Spleen (tissue), 13 donors: ENCODE measurements around the gene MYD88. TPM values are rescaled to one million over a fixed set of nuclear protein-coding genes. Genes with fewer than 3 reads are reported as not detected.

ENCODE experiments used
- DNase-seq: peaks from one replicate; pipeline ENCODE4 v3.0.0-alpha.2; 2020
- H3K27ac ChIP-seq, 8 donors: fragments of 200-600 bp; sonication (generic) in 7 of 8; 1 replicate in 4 of 8; 2 replicates in 4 of 8; pipeline versions ENCODE4 v1.5.0 to v1.8.0; 2016 to 2021; ENCODE audit warnings: inconsistent platforms in 4 of 8, mild to moderate bottlenecking in 4 of 8, moderate library complexity in 1 of 8
- H3K27me3 ChIP-seq, 7 donors: fragments of 200-600 bp; sonication (generic) in 6 of 7; replicated peaks in 1 of 7; 1 replicate in 4 of 7; 2 replicates in 3 of 7; pipeline versions ENCODE4 v1.5.0 to v1.8.0; 2016 to 2021; ENCODE audit warnings: inconsistent platforms in 3 of 7, mild to moderate bottlenecking in 1 of 7
- H3K36me3 ChIP-seq, 6 donors: fragments of 200-600 bp; sonication (generic) in 5 of 6; 1 replicate in 4 of 6; 2 replicates in 2 of 6; pipeline versions ENCODE4 v1.5.0 to v1.8.0; 2016 to 2021; ENCODE audit warnings: inconsistent platforms in 2 of 6
- H3K4me1 ChIP-seq, 6 donors: fragments of 200-600 bp; sonication (generic) in 5 of 6; 1 replicate in 3 of 6; 2 replicates in 3 of 6; pipeline versions ENCODE4 v1.5.0 to v1.8.0; 2016 to 2021; ENCODE audit warnings: inconsistent platforms in 3 of 6
- H3K4me3 ChIP-seq, 8 donors: fragments of 200-600 bp; sonication (generic) in 7 of 8; 1 replicate in 4 of 8; 2 replicates in 4 of 8; pipeline versions ENCODE4 v1.5.0 to v1.8.0; 2016 to 2021; ENCODE audit warnings: inconsistent platforms in 4 of 8, mild to moderate bottlenecking in 4 of 8, moderate library complexity in 2 of 8
- H3K9me3 ChIP-seq, 8 donors: fragments of 200-600 bp; sonication (generic) in 7 of 8; 1 replicate in 4 of 8; 2 replicates in 4 of 8; pipeline versions ENCODE4 v1.5.0 to v1.8.0; 2016 to 2021; ENCODE audit warnings: inconsistent platforms in 4 of 8
- CTCF ChIP-seq, 11 experiments: fragments of 200-600 bp in 7 of 11; fragments of 450-650 bp in 4 of 11; sonication (generic) in 4 of 11; IDR thresholded peaks in 8 of 11; conservative IDR thresholded peaks in 3 of 11; 1 replicate in 7 of 11; 2 replicates in 4 of 11; pipeline versions ENCODE4 v1.4.0 to v1.8.0; 2016 to 2021; ENCODE audit warnings: antibody characterized with exemption in 11 of 11, inconsistent platforms in 4 of 11, mild to moderate bottlenecking in 1 of 11
- POLR2A ChIP-seq, 3 donors: fragments of 450-650 bp; IDR thresholded peaks; one replicate each; pipeline ENCODE4 v1.5.1; 2017; ENCODE audit warnings: antibody characterized with exemption in 3 of 3, mild to moderate bottlenecking in 1 of 3
- POLR2AphosphoS5 ChIP-seq, 3 donors: sonication (generic); formaldehyde crosslinking; IDR thresholded peaks; one replicate each; pipeline ENCODE4 v1.5.1; 2017; ENCODE audit warnings: antibody characterized with exemption in 3 of 3
- WGBS, 5 donors: extraction: QIAGEN DNeasy Blood & Tissue Kit in 3 of 5; methylation state at CpG; one replicate each; pipeline versions ENCODE4 v1.1.5 to v1.1.7; 2013 to 2018; 5-methylcytosine and 5-hydroxymethylcytosine counted together
- intact Hi-C: fragments of 100-400 bp; cut with DNase I; formaldehyde crosslinking; loops from one replicate; pipeline ENCODE4 v1.15.0; 2023; ENCODE audit warnings: low total_unique reads
- long read RNA-seq, 2 donors: transcript quantifications; one replicate each; lab custom pipeline, GENCODE V29; 2026
- polyA plus RNA-seq, 3 donors: library from polyadenylated mRNA; stranded (reverse); fragments of 200-250 nt; gene quantifications; one replicate each; pipeline ENCODE4 v1.2.1, GENCODE V29; 2013
- total RNA-seq, 7 donors: library from RNA; depleted of rRNA in 3 of 7; stranded (reverse); fragments of >200 nt in 3 of 7; fragmentation: NEBNext Ultra II Directional in 4 of 7; extraction: Animal tissue kit (Norgen Biotek cat#: 25700) in 4 of 7; gene quantifications; one replicate each; pipeline versions ENCODE4 v1.1.0 to v1.2.1, GENCODE V29; 2016 to 2021
- donor health status: healthy with polysubstance abuse.
- donor health status: DM: no; HTN: no; CAD: no; lungs with moderate emphysema.
- donor health status: DM: no; HTN: no; CAD: no.
- donor health status: Bipolar disorder and iron deficiency.
- donor health status: healthy.
- donor health status: DM: no; HTN: no; CAD: no.
- donor health status: DM: yes; HTN: yes; CAD: no.

MYD88 gene
- total RNA-seq: 100 to 1,000 TPM in 2 of 7 donors, 10 to 100 TPM in 5; 69.8 to 146 (median 90.9) TPM
- polyA plus RNA-seq: 10 to 100 TPM; 38.8 to 53.3 (median 41.1) TPM
- long read RNA-seq, donor 1, transcript MYD88-201 (5 exons, 2,850 nt): major isoform, 30 of 61 reads
- long read RNA-seq, donor 1, partial matches to known transcripts: 28 of 61 reads
- long read RNA-seq, donor 1, other reads (novel, unspliced or antisense): 0 of 61 reads
- long read RNA-seq, donor 2, transcript MYD88-201 (5 exons, 2,850 nt): major isoform, 14 of 39 reads
- long read RNA-seq, donor 2, partial matches to known transcripts: 24 of 39 reads
- long read RNA-seq, donor 2, other reads (novel, unspliced or antisense): 0 of 39 reads

DNA sequence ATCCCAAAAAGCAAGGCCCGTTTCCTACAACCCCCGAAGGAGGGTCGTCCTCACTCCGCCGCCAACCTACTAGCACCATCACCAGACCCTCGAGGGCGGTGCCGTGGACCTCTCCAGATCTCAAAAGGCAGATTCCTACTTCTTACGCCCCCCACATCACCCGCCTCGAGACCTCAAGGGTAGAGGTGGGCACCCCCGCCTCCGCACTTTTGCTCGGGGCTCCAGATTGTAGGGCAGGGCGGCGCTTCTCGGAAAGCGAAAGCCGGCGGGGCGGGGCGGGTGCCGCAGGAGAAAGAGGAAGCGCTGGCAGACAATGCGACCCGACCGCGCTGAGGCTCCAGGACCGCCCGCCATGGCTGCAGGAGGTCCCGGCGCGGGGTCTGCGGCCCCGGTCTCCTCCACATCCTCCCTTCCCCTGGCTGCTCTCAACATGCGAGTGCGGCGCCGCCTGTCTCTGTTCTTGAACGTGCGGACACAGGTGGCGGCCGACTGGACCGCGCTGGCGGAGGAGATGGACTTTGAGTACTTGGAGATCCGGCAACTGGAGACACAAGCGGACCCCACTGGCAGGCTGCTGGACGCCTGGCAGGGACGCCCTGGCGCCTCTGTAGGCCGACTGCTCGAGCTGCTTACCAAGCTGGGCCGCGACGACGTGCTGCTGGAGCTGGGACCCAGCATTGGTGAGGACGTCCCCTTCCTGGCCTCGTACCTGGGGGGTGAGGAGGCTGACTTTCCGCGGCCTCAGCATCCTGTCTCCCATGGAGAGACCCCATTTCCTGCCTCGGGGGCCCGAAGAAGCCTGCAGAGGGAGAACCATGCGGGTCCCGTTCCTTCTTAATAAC lies at the start of gene MYD88:
Gene MYD88, plus strand, starts transcription at position 313 of the 842 bp plus-strand sequence. Its CDS starts 40 bp downstream, at position 353.
- peak; percentile 99 for DNase-seq
- H3K36me3 ChIP-seq: peaks cover under 1 to 51% (median 40%) of the 10 kb centered on the region in 6 donors
- H3K9me3 ChIP-seq: no peaks in the 10 kb centered on the region
- peak; percentile 83 to 94 (median 91) for TF ChIP-seq POLR2AphosphoS5 (IDR thresholded peaks at IDR 0.05)
- TF ChIP-seq CTCF (IDR thresholded peaks at IDR 0.05 in 8 of 11, conservative IDR thresholded peaks at IDR 0.05 in 3 of 11): no peak
- TF ChIP-seq POLR2A (IDR thresholded peaks at IDR 0.05): peak in 2 of 3 donors; percentile 8 to 68
- peaks cover 30 to 85% (median 56%) of the 10 kb centered on the region in 6 donors for H3K4me1 ChIP-seq
- peak within 1 kb of the TSS; percentile 92 to 97 (median 96) for H3K27ac ChIP-seq
- WGBS, 5 donors: 0 to 1% (median 1%) methylated on average over 50 to 65 of the region's 65 CpGs
- no peaks in the 10 kb centered on the region for H3K27me3 ChIP-seq
- intact Hi-C loops: no loop called here
- peak within 1 kb of the TSS; percentile 82 to 99 (median 96) for H3K4me3 ChIP-seq

DNA sequence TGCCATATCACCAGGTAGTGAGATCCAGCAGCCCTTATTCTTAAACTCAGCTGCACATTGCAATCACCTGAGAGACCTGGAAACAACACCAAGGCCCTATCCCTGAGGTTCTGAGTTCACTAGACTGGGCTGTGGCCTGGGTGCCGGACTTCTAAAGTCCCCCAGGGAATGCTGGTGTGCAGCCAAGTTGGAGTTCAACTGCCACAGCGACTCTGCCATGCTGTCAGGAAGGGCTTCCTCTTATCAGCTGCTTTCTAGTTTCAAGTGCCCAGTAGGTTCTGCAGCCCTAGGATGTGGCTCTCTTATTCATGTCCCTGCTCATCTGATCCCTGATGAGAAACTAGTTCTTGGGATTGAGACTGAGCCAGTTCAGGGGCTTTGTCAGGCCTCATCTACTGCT lies 49.3 kb upstream of the MYD88 start:
- TF ChIP-seq CTCF (IDR thresholded peaks at IDR 0.05 in 8 of 11, conservative IDR thresholded peaks at IDR 0.05 in 3 of 11) (no peak), POLR2AphosphoS5 (IDR thresholded peaks at IDR 0.05) (no peak), POLR2A (IDR thresholded peaks at IDR 0.05) (no peak)
- no peaks in the 10 kb centered on the region for H3K27me3 ChIP-seq
- intact Hi-C loops: no loop called here
- no peak overlapping the region for H3K27ac ChIP-seq
- no peak for DNase-seq
- H3K9me3 ChIP-seq: peaks cover 0 to 34% (median under 1%) of the 10 kb centered on the region in 8 donors
- H3K4me1 ChIP-seq: no peaks in the 10 kb centered on the region
- 47 to 79% (median 60%) methylated on average over 2 of the region's 2 CpGs for WGBS, 5 donors
- no peak overlapping the region for H3K4me3 ChIP-seq
- no peaks in the 10 kb centered on the region for H3K36me3 ChIP-seq

DNA sequence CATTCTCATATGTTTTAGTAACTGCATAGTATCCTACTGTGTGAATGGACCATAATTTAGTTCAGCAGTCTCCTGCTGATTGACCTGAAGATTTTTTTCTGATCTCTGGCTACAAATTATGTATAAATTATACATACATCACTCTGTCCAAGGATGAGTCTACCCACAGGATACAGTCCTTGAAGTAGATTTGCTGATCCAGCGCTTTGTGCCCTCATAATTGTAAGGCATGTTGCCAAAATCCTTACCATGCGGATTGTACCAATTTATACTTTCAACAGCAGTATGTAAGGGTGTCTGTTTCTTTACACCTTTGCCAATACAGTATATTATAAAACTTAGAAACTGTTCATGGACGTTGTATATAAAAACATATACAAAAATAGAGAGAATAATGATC lies 48.0 kb upstream of the MYD88 start:
- 78 to 86% (median 82%) methylated on average over 3 of the region's 3 CpGs for WGBS, 5 donors

More for the DNA sequence above, 48.0 kb upstream of the MYD88 start:
- no peaks in the 10 kb centered on the region for H3K4me1 ChIP-seq
- no peak overlapping the region for H3K27ac ChIP-seq
- H3K4me3 ChIP-seq: no peak overlapping the region
- no peaks in the 10 kb centered on the region for H3K36me3 ChIP-seq
- H3K27me3 ChIP-seq: no peaks in the 10 kb centered on the region
- no peak for DNase-seq
- H3K9me3 ChIP-seq: peaks cover 0 to 22% (median 0%) of the 10 kb centered on the region in 8 donors
- intact Hi-C loops: no loop called here
- TF ChIP-seq POLR2A (IDR thresholded peaks at IDR 0.05) (no peak), POLR2AphosphoS5 (IDR thresholded peaks at IDR 0.05) (no peak), CTCF (IDR thresholded peaks at IDR 0.05 in 8 of 11, conservative IDR thresholded peaks at IDR 0.05 in 3 of 11) (no peak)
